Amniotic epithelial cell (primary cell): ENCODE data around the gene GYS2.
A peak's percentile ranks its signal among the peaks of the same experiment; 100 is the strongest.

Experiments
- DNase-seq: peaks from one replicate; pipeline ENCODE4 v3.0.0-alpha.2; 2010; ENCODE audit warnings: low read depth

The GYS2 gene

DNA sequence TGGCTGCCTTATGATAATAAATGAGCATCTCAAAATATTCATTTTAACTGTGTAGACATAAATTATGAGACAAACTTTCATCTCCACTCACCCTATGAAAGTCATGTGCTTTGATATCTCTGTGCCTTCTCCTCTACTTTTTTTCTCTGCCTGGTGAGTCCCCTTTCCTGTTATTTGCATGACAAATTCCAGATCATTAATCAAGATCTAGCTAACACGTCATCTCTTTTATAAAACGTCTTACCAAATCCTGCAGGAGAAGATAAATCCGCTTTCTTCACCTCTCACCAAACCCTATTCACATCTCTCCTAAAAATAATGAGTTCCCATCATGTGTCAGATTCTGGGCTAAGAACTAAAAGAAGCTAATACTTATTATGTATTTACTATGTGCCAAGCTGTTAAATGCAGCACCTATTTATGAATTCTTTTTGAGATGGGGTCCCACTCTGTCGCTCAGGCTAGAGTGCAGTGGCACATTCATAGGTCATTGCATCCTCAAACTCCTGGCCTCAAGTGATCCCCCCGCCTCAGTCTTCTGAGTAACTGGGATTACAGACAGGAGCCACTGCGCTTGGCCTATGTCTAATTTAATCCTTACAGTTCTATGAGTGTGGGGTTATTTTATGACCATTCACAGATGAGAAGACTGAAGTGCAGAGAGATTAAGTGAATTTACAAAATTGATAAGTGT is 51.9 kb downstream of the GYS2 start:
- DNase-seq: no peak

GRCh38 chr12:21551841-21552465 is 52.7 kb downstream of the GYS2 start:
- DNase-seq: no peak

GRCh38 chr12:21547437-21547836 is 57.2 kb downstream of the GYS2 start:
- DNase-seq: no peak

GRCh38 chr12:21546716-21547115 is 57.9 kb downstream of the GYS2 start:
- DNase-seq: no peak

DNA sequence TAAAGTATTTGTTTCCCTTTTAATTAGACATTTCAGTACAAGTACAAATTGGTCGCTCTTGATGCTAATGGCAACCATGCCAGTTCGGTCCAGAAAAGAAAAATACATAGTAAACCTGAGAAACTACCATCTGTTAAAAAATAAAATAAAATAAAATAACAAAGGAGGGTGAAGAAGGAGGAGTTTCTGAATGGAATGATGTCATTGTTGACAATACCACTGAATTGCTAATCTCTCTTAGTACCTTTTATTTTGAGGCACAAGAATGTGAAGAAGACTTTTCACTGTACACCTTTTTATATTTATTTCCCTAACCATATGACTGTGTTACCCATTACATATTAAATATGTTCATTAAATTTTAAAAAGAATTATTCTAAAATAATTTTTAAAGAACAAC is 59.1 kb downstream of the GYS2 start:
- no peak for DNase-seq

- no peak for DNase-seq
Measured at GRCh38 chr12:21543151-21543550, 61.5 kb downstream of the GYS2 start.

DNA sequence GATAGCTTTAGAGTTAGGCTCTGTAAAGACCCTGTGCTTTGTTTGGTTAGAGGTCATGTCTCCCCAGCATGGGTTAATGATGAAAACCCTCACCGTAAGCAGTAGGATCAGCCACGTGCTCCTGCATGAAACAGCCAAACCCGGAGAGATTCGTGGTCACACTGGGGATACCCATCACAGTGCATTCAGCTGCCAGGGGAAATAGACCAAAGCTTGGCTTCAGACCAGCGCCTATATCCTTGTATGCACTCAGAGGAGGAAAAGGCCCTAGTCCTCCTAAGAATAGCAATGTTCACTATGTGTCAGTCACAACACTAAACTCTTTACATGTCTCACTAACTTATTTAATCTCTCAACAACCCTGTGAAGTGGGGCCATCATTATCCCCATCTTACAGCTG is 62.2 kb downstream of the GYS2 start:
- DNase-seq: no peak

GRCh38 chr12:21541773-21542172 is 62.9 kb downstream of the GYS2 start:
- no peak for DNase-seq

GRCh38 chr12:21539797-21540196 is 64.8 kb downstream of the GYS2 start:
- DNase-seq: no peak

DNA sequence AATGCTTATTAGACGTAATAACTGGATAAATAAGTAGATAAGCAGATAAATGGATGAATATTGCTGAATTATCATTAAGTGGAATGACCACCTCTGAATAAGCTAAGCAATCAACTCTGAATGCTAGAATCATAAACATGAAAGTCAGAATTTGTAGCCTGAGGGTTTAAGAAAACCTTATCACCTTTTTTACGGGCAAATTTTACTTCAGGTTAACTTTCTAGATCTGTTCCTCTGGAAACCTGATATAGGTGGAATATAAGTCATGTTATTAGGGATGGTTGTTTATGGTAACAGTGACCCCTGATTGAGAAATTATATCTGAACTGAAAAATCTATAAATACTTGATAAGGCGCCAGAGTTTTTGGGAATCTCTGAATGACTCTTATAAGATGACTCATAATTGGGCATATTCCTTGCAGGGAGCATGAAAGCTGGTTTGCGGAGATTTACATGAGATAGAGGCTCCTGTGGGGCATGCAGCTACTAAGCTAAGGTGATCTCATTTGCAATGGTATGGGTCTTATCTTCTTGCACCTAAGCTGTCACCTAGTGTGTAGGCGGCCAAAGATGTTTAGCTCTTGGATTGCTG is 66.5 kb downstream of the GYS2 start:
- no peak for DNase-seq

DNA sequence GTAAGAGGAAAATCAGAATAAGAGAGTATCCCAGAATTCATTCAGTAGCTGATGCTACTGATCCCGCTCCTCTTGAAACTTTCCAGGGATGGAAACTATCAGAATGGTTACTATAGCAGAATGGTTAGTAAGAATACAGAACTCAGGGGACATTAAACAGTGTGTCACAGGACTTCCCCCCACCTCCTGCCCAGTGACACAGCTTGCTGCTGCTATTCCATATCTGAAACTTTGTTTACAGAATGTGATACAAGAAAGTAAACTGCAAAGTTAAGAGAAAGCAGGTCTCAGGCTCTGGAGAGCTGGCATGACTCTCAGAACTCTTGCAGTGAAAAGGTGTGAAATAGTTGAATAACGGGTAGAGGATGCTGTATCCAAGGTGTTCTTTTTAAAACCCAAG is 75.2 kb downstream of the GYS2 start:
- no peak for DNase-seq

GRCh38 chr12:21528953-21529352 is 75.7 kb downstream of the GYS2 start:
- peak; percentile 9 for DNase-seq

- DNase-seq: peak; percentile 43
Measured at GRCh38 chr12:21527451-21528180, 77.0 kb downstream of the GYS2 start.

GRCh38 chr12:21526721-21527345 is 77.8 kb downstream of the GYS2 start:
- no peak for DNase-seq

DNA sequence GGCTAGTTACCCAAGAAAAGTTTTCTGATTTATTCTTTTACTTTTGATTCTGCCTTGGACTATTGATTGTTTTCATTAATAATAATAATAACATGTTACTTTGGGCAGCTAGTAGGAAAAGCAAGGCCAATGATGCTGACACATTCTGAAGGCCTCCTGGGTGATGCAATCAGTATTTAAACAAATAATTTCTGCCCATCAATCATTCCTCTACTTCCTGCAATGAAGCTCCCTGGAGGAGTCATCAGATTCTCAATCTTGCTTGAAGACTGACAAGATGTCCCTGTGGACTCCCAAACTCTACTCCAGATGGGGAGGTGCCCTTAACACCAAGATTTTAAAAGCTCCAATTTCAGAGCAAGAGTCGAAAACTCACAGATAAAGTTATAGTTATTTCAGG is 78.6 kb downstream of the GYS2 start, which contains the start of gene SPX:
Gene SPX, plus strand, starts transcription at position 244 of the 400 bp plus-strand sequence. CDS start 177 bp downstream, outside the sequence.
- peak; percentile 77 for DNase-seq

- no peak for DNase-seq
Measured at GRCh38 chr12:21523148-21523547, 81.5 kb downstream of the GYS2 start.

- DNase-seq: no peak
Measured at GRCh38 chr12:21521541-21521940, 83.1 kb downstream of the GYS2 start.

DNA sequence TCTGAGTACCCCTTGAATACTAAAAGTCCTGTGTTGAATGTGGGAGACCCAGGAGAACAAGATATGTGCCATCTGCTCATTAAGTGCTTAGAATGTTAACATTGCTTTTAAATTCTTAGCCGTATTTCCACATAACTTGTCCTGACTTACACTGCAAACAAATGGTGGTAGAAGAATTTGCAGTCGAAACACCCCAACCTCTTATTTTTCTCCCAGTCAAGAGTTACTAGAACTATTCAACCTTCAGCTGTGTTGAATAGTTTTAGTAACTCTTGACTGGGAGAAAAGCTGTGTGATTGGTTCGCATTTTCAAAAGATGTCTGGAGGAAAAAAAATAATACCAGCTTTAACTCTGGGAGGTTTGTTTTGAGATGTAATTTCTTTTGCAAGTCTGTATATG is 86.2 kb downstream of the GYS2 start:
- no peak for DNase-seq

- DNase-seq: no peak
Measured at GRCh38 chr12:21516281-21516680, 88.4 kb downstream of the GYS2 start.

DNA sequence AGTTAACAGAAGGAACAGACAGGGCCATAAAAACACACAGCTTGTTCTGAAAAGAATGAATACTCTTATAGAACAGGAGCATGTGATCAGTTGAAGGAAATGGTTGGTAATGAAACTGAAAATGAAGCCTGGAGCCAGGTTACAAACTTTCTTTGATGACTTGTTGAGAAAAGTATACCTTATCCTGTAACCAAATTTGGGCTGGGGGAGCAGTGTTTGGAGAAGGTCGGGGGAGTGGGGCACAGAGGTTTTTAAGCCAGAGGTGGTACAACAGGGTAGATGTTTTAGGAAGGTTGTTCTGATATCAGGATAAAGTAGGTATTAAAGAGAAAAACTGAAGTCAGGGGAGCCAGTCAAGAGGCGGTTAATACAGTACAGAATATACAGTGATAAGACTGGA is 94.9 kb downstream of the GYS2 start:
- no peak for DNase-seq

GRCh38 chr12:21507849-21508248 is 96.8 kb downstream of the GYS2 start:
- no peak for DNase-seq

GRCh38 chr12:21505888-21506287 is 98.8 kb downstream of the GYS2 start:
- no peak for DNase-seq
